HepG2 (cell line): Measurements from ENCODE around the gene ARAP1. TPM values are rescaled to one million over a fixed set of nuclear protein-coding genes. Genes with fewer than 3 reads are reported as not detected.

Experiments
- ATAC-seq: fragments of 200-7000 bp; cut with Tn5 transposase; 3 replicates; pipeline ENCODE4 v1.9.1; 2020; ENCODE audit warnings: mild to moderate bottlenecking, moderate library complexity
- BruUV-seq: library from RNA; stranded (reverse); fragments of 400-500 nt; replicated peaks from 2 replicates; lab custom pipeline; 2021; lab: Mats Ljungman, UMichigan
- CTCF ChIA-PET: fragments of 300-600 bp; formaldehyde crosslinking; extraction: SDS; loops from one replicate; lab custom pipeline; 2021; ENCODE audit warnings: low total read pairs, inconsistent platforms, low intra/inter-chr PET ratio; lab: Yijun Ruan, JAX
- POLR2A ChIA-PET: fragments of 350-600 bp; sonication (Branson Sonifier 250); formaldehyde crosslinking; loops from one replicate; lab custom pipeline; 2020; ENCODE audit warnings: antibody characterized with exemption, inconsistent platforms; lab: Yijun Ruan, JAX
- DNase-seq: peaks from one replicate; pipeline ENCODE4 v3.0.0-alpha.2; 2015; ENCODE audit warnings: low spot score
- FAIRE-seq: peaks from 3 replicates; lab custom pipeline; 2011; peaks lifted over from hg19 to GRCh38; lab: Jason Lieb, UNC
- H2AFZ ChIP-seq: one replicate; pipeline ENCODE4 v1.6.1; 2011; ENCODE audit warnings: low read length, inconsistent platforms
- H3K27ac ChIP-seq: fragments of 300-600 bp; 3 replicates; pipeline ENCODE4 v1.8.0; 2011; ENCODE audit warnings: mixed run types, mild to moderate bottlenecking, mixed read lengths, low read length, inconsistent platforms; ENCODE audit not compliant: insufficient read depth; ENCODE audit errors: extremely low read length
- H3K27me3 ChIP-seq, 2 experiments: fragments of 200-600 bp in 1 of 2; 2 replicates in 1 of 2; 3 replicates in 1 of 2; pipeline versions ENCODE4 v1.6.0 to v1.8.0; 2011; ENCODE audit warnings: low read length in 2 of 2, mild to moderate bottlenecking in 2 of 2, moderate library complexity in 2 of 2, inconsistent platforms in 1 of 2; ENCODE audit not compliant: insufficient read depth in 2 of 2, control insufficient read depth in 1 of 2
- H3K36me3 ChIP-seq, 2 experiments: fragments of 200-600 bp in 1 of 2; replicated peaks in 1 of 2; 2 replicates in 1 of 2; 3 replicates in 1 of 2; pipeline versions ENCODE4 v1.5.1 to v1.8.0; 2011; ENCODE audit warnings: low read length in 2 of 2, inconsistent platforms in 1 of 2; ENCODE audit not compliant: insufficient read depth in 2 of 2, control insufficient read depth in 1 of 2
- H3K4me1 ChIP-seq: 2 replicates; pipeline ENCODE4 v1.5.1; 2012; ENCODE audit warnings: low read length, inconsistent platforms; ENCODE audit not compliant: insufficient read depth
- H3K4me2 ChIP-seq: 2 replicates; pipeline ENCODE4 v1.6.0; 2011; ENCODE audit warnings: low read depth, low read length, inconsistent platforms
- H3K4me3 ChIP-seq, 3 experiments: fragments of 200-600 bp in 1 of 3; sonication (generic), shearing (Covaris generic) in 1 of 3; replicated peaks in 1 of 3; 2 replicates each; pipeline ENCODE4 v1.5.1; 2011 to 2016; ENCODE audit warnings: low read length in 3 of 3, inconsistent platforms in 2 of 3, low read depth in 2 of 3, mild to moderate bottlenecking in 2 of 3, control low read depth in 1 of 3, mixed read lengths in 1 of 3; ENCODE audit not compliant: insufficient read depth in 1 of 3
- H3K79me2 ChIP-seq: one replicate; pipeline ENCODE4 v1.6.1; 2011; ENCODE audit warnings: low read length, inconsistent platforms; ENCODE audit not compliant: insufficient read depth
- H3K9ac ChIP-seq: 2 replicates; pipeline ENCODE4 v1.6.0; 2011; ENCODE audit warnings: mild to moderate bottlenecking, low read depth, low read length, inconsistent platforms; ENCODE audit not compliant: insufficient read depth
- H3K9me3 ChIP-seq: 2 replicates; pipeline ENCODE4 v1.5.1; 2012; ENCODE audit warnings: mild to moderate bottlenecking, low read length
- H4K20me1 ChIP-seq: 2 replicates; pipeline ENCODE4 v1.6.0; 2011; ENCODE audit warnings: inconsistent platforms, mild to moderate bottlenecking, low read length, moderate library complexity; ENCODE audit not compliant: insufficient read depth
- E2F5 ChIP-seq: sonication (generic); formaldehyde crosslinking; conservative IDR thresholded peaks from 2 replicates; pipeline ENCODE4 v1.4.0; 2020; ENCODE audit warnings: missing genetic modification reagents
- GRHL1 ChIP-seq: sonication (generic); formaldehyde crosslinking; conservative IDR thresholded peaks from 2 replicates; pipeline ENCODE4 v1.8.0; 2022; ENCODE audit warnings: missing genetic modification reagents
- HIC2 ChIP-seq: sonication (generic); formaldehyde crosslinking; IDR thresholded peaks from 2 replicates; pipeline ENCODE4 v1.9.0; 2022; ENCODE audit warnings: low read depth, missing genetic modification reagents
- HNRNPL ChIP-seq: fragments of 200-400 bp; formaldehyde crosslinking; IDR thresholded peaks from 2 replicates; pipeline ENCODE4 v1.6.1; 2017; ENCODE audit warnings: mild to moderate bottlenecking, low read depth, low read length
- PAF1 ChIP-seq: IDR thresholded peaks from 2 replicates; pipeline ENCODE4 v1.6.1; 2016; ENCODE audit warnings: missing genetic modification reagents, missing compliant biosample characterization
- TMF1 ChIP-seq: sonication (generic); formaldehyde crosslinking; IDR thresholded peaks from 2 replicates; pipeline ENCODE4 v1.8.1; 2022; ENCODE audit warnings: low read depth, missing genetic modification reagents
- ZBTB2 ChIP-seq: sonication (generic); formaldehyde crosslinking; IDR thresholded peaks from 2 replicates; pipeline ENCODE4 v1.8.0; 2022; ENCODE audit warnings: low read depth, missing genetic modification reagents
- ZNF280D ChIP-seq: sonication (generic); formaldehyde crosslinking; IDR thresholded peaks from 2 replicates; pipeline ENCODE4 v1.5.1; 2020; ENCODE audit warnings: mild to moderate bottlenecking, missing genetic modification reagents
- ZNF687 ChIP-seq: sonication (generic); formaldehyde crosslinking; IDR thresholded peaks from 2 replicates; pipeline ENCODE4 v1.5.1; 2020; ENCODE audit warnings: mild to moderate bottlenecking, missing genetic modification reagents, moderate library complexity
- ZNF850 ChIP-seq: sonication (generic); formaldehyde crosslinking; conservative IDR thresholded peaks from 2 replicates; pipeline ENCODE4 v1.9.0; 2021; ENCODE audit warnings: mild to moderate bottlenecking, missing genetic modification reagents
- WGBS: methylation state at CpG from one replicate; pipeline ENCODE4 v1.1.6; 2017; ENCODE audit warnings: low lambda C conversion rate; 5-methylcytosine and 5-hydroxymethylcytosine counted together
- in situ Hi-C: cut with HindIII; loops from 2 replicates; pipeline ENCODE4 v1.10.0; 2017; ENCODE audit warnings: low pct_unique_long_range_greater_than_20kb; ENCODE audit not compliant: extremely low pct_ligation_motif_present
- intact Hi-C: fragments of 100-400 bp; cut with micrococcal nuclease; formaldehyde crosslinking; loops from one replicate; pipeline ENCODE4 v1.10.0; 2022; ENCODE audit not compliant: unreplicated experiment
- polyA plus RNA-seq, 8 experiments: library from polyadenylated mRNA; depleted of rRNA in 3 of 8; stranded (reverse) in 7 of 8; unstranded in 1 of 8; fragments of >200 nt; fragmentation: Illumina TruSeq in 4 of 8; extraction: Trizol in 4 of 8; gene quantifications; 2 replicates each; pipeline versions ENCODE4 v1.2.1 to v1.2.3, GENCODE V29; 2011 to 2016; ENCODE audit warnings: low read depth in 4 of 8, missing spikeins in 1 of 8, mixed read lengths in 1 of 8; ENCODE audit not compliant: insufficient read depth in 1 of 8
- total RNA-seq, 5 experiments: library from RNA; depleted of rRNA; stranded (reverse); fragments of >200 nt; fragmentation: Illumina TruSeq; extraction: Trizol; gene quantifications; 2 replicates each; pipeline ENCODE4 v1.2.3, GENCODE V29; 2016; ENCODE audit warnings: low read depth in 1 of 5

Gene ARAP1
- total and polyA plus RNA-seq, 2 of the 13 experiments (the other 11 are each of a cell fraction or from before 2014, with no cell fraction given) = 43.2 to 55.5 TPM

- no TSS peak for BruUV-seq
- FAIRE-seq = no peak
- DNase-seq = no peak
- Histone ChIP-seq H2AFZ (no peak overlapping the region), H3K4me2 (no peak overlapping the region), H3K4me3 (no peak overlapping the region), H3K9ac (no peak overlapping the region), H3K9me3 (no peaks in the 10 kb centered on the region), H3K27ac (no peak overlapping the region), H3K36me3 (peaks cover 4 to 33% of the 10 kb centered on the region in 2 experiments), H3K79me2 (peaks cover 68% of the 10 kb centered on the region), H3K4me1 (peaks cover 83% of the 10 kb centered on the region), H3K27me3 (no peaks in the 10 kb centered on the region), H4K20me1 (peaks cover 4% of the 10 kb centered on the region; the same call in 1 of the 2 replicates)
- POLR2A ChIA-PET = interaction anchor here (0.7 to 1.4 kb wide), 3 partner anchors 10 to 22 kb away, joined by 3 to 5 read pairs (median 3); partner anchors contain the start of gene STARD10
- in situ Hi-C loops = no loop called here
- CTCF ChIA-PET = no interaction called here
- ATAC-seq = no peak
- intact Hi-C loops = no loop called here
- WGBS = 98% methylated on average over 7 of the region's 12 CpGs
- TF ChIP-seq HNRNPL (peak; percentile 98), ZNF850 (CRISPR knock-in tag) (no peak), HIC2 (CRISPR knock-in tag) (peak; percentile 46; the same call in 1 of the 2 replicates), ZNF280D (CRISPR knock-in tag) (no peak), GRHL1 (CRISPR knock-in tag) (no peak), E2F5 (no peak), ZBTB2 (CRISPR knock-in tag) (no peak), ZNF687 (peak; percentile 33), TMF1 (no peak), PAF1 (CRISPR knock-in tag) (no peak)
These were observed 19.9 kb upstream of the ARAP1 start for GRCh38 chr11:72772059-72772458.
